ELR (cell line): Measurements from ENCODE around the gene EXOC3L4.
A peak's percentile ranks its signal among the peaks of the same experiment; 100 is the strongest.

Experiments
- DNase-seq: peaks from one replicate; pipeline ENCODE4 v3.0.0-alpha.2; 2015; ENCODE audit warnings: low read depth

The EXOC3L4 gene

DNA sequence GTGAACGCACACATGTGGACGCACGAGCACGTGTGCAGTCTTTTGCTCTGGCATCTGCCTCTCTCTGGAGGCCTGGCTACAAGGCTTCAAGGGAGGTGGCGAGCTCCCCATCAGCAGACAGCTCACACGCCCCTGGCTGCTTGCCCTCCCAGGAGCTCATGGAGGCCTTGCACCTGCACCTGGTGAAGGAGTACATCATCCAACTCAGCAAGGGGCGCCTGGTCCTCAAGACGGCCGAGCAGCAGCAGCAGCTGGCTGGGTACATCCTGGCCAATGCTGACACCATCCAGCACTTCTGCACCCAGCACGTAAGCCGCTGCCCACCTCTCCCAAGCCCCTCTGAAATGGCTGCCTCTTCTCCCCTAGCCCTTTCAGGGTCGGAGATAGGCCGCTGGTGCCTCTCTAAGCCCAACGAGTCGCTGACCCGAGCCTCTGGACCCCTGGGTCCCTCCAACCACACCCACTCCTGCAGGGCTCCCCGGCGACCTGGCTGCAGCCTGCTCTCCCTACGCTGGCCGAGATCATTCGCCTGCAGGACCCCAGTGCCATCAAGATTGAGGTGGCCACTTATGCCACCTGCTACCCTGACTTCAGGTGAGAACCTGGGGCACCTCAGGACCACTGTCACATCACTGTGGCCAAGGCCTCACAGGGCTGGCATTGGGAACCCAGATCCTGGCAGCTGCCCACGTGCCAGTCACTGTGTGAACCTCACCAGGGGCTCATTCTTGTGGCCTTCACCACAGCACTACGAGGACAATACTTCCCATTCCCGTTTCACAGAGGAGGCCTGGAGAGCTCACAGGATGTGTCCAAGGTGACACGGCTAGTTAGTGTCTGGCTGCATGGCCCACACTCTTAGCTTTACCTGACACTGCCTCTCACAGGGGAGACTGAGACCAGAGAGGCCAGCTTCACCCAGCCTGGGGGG is 39.0 kb downstream of the EXOC3L4 start:
- DNase-seq, result no peak

DNA sequence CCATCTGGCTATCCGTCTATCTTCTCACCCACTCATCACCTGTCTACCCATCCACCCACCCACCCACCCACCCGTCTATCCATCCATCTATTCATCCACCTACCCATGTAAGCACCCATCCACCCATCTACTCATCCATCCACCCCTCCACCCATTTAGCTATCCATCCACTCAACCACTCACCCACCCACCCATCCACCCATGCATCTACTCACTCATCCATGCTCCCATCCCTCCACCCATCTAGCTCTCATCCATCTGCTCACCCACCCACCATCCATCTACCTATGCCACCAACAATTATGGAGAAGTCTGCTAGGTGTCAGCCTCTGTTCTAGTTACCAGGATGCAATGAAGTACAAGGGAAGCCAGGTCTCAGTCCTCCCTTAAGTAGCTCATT is 39.9 kb downstream of the EXOC3L4 start:
- no peak for DNase-seq

DNA sequence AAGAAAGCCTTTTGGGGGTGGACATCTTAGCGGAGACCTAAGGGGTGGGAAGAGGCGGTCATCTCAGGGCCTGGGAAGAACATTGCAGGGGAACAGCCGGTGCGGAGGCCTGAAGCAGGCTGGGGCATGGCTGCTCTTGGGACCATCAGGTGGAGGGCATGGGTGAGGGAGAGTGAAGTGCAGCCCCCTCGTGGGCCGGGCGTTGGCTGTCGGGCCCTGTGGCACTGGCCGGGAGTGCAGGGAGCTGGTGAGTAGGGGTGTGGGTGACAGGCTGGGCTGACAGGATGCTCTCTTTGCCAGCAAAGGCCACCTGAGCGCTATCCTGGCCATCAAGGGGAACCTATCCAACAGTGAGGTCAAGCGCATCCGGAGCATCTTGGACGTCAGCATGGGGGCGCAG is 40.4 kb downstream of the EXOC3L4 start:
- DNase-seq, result no peak

DNA sequence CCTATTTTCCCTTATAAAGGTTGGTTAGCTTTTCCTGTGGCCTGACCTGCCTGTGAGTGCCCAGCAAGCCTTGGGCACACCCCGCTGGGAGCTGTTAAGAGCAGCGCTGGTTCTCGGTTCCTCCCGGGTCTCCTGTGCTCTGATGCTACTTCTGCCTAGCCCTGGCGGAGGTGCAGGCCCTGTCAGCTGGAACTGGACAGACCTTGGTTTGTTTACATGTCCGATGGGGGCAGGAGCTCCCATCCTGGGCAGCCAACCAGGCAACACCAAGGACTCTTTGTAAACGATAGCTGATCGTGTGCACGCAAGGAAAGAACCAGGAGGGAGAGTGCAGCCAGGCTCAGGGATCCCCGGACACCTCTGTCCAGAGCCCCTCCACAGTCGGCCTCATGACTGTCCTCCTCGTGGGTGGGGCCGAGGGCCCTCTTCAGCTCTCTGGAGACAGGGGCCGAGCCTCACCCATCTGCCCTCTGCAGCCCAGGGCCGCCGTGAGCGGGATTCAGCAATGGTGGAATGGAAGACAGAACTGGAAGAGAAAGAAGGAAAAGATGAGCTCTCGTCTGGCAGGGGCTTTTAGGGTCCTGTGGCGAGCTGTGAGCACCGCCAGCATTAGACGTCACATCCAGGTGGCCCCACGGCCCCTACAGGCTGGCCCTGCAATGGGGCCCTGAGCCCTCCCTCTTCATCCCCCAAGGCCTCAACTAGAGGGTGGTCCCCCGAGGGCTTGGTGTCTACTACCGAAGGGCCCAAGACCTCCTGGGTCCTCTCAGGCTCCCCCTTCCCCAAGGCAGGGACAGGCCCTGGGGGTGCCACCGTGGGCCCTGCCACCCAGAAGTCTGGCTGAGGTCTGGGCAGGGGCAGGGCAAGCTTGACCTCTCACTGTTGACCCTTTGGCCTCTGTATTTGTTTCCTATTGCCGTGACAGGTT is 41.1 kb downstream of the EXOC3L4 start:
- no peak for DNase-seq

DNA sequence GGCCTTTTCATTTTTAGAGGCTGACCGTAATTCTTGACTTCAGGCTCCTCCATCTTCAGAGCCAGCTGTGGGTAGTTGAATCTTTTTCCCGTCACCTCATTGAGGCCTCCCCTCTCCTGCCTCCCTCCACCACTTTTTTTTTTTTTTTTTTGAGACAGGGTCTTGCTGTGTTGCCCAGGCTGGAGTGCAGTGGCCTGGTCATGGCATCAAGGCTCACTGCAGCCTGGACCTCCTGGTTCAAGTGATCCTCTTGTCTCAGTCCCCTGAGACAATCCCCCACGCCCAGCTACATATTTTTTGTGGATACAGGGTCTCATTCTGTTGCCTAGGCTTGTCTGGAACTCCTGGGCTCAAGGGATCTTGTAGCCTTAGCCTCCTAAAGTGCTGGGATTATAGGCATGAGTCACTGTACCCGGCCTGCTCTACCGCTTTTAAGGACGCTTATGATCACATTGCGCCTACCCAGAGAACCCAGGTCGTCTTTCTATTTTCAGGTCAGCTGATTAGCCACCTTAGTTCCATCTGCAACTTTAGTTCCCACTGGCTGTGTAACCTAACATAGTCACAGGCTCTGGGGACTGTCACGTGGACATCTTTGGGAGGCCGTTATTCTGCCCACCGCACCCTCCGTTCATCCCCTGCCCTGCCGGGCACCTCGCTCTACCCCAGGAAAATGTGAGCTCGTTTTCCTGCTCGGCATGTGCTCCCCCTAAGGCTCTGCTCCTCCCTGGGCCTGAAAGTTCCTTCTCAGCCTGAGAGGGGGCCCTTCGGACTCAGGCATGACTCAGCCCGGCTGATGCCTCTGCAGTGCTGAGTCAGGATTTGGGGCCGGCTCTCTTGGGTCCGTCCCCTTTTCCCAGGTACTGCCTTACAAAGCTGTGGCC is 42.1 kb downstream of the EXOC3L4 start:
- peak; percentile 91 for DNase-seq

DNA sequence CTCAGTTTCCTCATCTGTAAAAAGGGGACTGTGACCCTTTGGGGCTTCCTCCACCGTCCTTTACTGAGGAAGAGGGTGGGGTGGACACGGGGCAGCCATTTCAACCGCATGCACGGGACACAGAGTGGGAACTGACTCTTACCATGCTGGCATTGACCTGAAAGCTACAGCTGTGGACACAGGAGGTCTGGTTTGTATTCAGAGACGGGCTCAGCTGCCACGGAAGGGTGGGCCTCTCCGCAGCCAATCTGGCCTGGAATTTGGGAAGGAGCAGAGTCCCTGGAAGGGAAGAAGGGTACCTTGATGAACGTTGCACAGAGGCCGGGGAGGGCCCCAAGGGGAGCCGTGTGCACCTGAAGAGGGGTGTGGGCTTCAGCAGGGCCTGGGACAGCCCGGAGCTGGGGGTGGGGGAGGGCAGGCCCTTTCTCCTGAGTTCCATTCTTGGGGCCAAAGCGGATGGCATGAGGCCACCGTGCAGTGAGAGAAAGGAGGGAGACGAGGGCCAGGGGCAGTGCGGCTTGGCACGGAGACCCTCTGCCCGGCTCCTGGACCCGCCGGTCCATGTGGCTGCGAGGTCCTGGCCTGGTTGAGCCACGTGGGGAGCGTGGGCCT is 43.3 kb downstream of the EXOC3L4 start:
- DNase-seq, result no peak

DNA sequence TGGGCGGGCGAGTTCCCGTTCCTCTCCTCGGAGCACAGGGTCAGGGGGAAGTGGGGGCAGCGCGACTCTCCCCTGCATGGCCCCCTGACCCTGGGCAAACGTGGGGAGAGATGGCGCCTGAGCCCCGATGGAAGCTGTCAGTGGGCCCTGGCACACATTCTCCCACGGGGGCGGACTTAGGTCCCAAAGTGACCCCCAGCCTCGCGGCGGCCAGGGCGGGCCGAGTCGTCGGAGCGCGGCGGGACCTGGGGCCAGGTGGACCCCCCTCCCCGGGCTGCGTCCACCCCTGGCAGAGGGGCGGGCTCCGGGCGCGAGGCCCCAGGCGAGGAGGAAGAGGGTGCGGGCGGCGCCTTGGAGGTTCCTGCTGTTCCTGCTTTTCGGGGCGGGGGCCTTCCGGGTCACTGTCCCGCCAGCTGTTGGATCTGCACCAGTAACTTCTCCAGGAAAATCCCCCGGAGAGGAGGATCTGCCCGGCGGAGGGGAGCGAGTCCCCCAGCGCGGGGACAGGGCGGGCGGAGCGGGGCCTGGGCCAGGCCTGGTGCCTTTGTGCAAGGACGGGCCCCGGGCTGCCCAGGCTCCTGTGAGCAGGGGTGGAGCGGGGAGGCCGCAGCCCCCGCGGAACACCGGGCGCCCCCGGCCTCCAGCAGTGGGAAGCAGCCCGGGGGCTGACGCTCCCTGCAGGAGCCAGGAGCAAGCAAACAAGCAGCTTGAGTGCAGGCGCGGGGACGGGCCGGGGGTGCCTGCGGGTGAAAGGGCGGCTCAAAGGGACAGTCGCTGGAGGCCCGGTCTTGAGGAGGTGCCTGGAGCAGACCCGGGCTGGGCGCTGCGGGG is 44.0 kb downstream of the EXOC3L4 start:
- no peak for DNase-seq

DNA sequence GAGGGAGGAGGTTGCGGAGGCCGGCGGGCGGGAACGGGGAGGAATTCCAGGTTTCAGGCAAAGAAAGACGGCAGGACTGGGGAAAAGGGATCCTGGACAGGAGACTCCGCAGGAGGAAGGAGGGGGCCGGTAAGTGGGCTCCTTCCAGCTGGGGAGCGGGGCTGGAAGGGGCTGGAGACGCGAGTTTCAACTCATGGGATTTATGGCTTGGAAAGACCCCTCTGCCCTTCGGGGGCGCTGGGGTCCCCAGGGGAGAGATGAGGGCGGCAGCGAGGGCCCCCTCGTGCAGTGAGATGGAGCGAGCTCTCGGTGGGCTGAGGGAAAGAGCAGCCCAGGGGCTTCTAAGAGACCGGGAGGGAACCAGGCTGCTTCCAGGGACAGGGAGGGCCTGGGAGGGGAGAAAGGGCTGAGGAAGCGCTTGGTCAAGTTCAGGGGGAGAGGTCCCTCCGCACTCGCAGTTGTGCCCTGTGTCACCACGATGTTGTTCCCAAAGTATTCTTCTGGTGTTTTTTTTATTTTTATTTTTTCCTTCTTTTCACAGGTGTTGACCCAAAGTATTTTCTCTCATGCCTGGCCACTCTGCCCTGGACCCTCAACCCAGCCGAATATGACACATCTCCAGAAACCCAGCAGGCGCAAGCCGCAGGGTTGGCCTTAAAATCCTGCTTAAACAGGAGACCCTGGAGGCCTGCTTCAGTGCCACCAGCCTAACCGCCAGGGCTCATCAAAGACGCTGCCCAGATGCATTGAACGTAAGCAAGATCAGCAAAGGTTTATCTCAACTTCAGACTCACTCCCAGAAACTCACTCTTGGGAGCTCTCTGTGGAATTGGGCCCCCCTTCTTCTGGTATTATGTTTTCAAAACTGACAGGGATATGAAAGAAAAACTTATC is 44.9 kb downstream of the EXOC3L4 start:
- no peak for DNase-seq

DNA sequence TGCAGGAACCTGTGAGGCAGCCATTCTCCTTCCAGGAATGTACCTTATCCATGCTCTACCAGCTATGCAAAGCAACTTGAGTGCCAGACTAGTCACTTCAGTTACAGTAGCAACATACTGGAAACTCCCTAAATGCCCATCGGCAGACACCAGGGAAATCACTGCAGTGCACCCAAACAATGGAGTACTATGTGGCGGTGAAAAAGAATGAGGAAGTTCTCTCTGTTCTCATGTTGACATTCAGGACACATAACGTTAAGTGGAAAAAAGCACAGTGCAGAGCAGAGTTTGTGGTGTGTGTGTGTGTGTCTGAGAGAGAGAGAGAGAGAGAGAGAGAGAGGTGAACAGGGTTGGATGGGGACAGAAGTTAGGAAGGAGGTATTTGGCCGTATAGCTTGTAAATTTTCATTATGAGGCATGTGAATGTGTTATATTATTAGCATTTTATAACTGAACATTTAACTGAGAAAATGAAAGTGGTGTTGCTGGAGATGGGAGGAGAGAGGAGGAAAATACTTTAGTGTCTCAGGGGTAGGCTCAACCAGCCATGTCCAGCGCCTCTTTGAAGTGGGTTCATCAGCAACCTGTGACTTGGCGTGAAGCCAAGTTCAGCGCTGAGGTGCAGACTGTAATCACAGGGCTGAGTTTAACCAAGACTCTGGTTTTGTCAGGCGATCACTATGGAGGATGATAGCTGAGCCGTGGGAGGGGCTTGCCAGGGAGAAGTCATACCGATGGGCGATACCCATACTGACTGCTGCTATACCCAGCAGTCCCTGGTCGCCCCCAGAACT is 46.0 kb downstream of the EXOC3L4 start:
- no peak for DNase-seq

DNA sequence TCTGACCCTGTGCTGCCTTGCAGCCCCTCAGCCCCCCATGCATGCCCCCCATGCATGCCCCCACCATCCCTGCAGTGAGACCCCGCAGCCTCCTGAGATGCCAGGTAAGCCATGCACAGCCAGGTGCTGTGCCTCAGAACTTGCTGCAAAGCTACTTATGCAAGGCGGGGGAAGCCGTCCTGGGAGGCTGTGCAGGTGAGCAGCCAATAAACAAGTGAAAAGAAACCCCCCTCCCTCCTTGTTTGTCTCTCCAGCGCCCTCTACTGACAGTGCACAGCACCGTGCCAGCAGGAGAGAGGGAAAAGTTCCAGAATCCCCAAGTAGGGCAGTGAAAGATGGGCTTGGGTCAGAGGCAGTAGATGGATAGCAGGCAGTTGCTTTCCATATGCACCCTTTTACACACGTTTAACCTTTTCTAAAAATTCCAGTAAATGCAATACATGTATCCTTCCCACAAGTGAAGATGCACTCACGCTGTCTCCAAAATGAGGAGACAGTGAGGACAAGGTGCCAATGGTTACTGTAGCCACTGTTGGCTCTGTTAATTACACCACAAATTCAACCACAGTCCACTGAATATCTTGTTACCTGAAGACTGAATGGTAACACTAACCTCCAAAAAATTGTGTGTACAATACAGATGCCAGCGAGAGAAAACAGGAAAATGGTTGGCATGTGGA is 46.7 kb downstream of the EXOC3L4 start:
- DNase-seq, result peak; percentile 70

DNA sequence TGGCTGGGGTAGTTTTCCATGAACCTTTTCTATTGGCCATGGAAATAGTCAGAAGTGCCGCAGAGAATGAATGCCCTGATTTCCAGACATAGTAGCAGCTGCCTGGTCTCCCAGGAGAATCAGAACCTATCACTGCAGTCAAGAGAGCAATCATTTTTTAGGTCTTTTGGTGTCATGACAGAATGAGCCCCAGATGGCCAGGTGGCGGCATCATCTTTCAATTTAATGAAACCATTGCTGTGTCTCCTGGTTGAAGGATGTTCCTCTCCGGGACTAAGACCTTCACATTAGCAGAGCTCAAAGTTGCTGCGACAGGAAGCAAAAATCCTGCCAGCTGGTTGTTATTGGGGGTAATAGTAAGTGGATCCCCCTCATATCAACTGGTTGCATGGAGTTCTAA is 47.5 kb downstream of the EXOC3L4 start:
- no peak for DNase-seq

DNA sequence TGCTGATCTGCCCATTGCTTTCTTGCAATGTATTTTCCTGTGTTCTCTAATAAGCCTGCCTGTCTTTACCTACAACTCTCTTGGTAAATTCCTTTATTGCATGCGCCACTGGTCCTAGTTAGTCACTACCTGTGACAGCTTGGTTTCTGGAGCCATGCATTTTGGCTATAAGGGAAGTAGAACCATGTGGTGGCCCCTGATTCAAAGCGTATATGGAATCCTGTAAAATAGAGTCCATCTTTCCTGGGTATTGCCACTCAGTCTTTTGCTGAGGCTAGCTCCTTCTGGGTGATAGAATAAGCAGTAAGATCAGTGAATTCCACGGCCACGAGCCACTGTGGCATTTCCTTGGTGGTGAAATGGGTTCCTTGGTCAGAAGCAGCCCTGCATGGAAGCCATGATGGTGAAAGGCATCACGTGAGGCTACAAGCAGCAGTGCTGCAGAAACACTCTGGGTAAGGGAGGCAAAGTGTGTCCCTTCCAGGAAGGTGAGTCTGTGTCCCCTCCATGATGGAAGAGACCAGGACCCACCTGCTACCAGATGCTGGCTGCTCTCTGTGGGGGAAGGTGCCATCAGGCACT is 48.3 kb downstream of the EXOC3L4 start:
- DNase-seq, result peak; percentile 33

DNA sequence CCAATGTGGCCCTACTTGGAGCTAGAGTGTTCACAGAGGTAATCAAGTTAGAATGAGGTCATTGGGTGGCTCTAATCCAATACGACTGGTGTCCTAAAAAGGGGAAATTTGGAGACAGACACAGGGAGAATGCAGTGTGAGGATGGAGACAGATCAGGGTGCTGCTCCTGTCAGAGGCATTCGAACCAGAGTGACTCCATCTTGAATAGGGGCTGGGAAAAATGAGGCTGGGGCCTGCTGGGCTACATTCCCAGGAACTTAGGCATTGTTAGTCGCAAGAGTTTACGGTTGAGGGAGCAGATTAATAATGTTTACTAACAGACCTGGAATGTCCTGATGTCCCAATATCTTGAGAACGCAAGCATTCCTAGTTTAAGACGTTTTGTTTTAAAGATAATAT is 49.0 kb downstream of the EXOC3L4 start:
- DNase-seq, result peak; percentile 91

DNA sequence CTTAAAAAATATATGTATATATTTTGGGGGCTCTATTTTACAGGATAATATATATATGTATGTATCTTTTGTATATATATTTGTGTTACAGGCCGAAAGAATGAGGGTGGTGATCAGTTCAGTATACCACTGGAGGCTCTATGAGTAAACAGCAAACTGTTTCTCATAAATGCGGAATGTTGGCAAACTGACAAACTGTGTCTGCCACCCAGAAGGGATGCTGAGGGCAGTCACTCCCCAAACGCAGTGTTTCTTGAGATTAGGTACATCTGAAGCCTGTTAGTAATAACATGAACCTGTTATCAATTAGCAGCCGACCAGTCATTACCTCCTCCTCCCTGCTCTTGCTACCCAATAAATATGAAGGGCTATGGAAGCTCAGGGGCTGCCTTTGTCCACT is 49.6 kb downstream of the EXOC3L4 start:
- peak; percentile 95 for DNase-seq

DNA sequence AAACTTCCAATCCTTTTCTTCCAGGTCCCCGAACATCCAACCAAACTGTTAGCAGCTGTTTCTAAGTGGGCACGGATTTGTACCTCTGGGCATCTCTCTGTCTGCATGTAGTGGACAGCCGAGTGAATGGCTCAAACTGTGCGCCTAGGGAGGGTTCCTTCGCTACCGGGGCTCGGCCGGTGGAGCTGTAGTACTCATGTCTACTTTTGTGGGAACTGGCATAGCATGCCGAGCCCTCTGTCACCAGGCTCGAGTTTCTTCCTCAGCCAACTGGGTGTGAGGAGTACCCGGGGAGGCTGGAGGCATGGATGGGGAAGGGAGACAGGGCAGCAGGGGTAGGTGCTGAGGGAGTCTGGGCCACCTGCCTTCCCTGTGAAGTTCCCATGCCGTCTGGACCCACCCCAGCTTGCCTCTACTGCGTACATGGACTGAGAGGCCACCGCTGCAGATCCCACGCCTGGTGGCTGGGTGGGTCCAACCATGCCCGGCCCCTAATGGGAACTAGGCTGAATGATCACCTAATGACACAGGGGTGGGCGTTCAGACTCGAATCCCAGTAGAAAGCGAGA is 51.7 kb downstream of the EXOC3L4 start:
- no peak for DNase-seq

DNA sequence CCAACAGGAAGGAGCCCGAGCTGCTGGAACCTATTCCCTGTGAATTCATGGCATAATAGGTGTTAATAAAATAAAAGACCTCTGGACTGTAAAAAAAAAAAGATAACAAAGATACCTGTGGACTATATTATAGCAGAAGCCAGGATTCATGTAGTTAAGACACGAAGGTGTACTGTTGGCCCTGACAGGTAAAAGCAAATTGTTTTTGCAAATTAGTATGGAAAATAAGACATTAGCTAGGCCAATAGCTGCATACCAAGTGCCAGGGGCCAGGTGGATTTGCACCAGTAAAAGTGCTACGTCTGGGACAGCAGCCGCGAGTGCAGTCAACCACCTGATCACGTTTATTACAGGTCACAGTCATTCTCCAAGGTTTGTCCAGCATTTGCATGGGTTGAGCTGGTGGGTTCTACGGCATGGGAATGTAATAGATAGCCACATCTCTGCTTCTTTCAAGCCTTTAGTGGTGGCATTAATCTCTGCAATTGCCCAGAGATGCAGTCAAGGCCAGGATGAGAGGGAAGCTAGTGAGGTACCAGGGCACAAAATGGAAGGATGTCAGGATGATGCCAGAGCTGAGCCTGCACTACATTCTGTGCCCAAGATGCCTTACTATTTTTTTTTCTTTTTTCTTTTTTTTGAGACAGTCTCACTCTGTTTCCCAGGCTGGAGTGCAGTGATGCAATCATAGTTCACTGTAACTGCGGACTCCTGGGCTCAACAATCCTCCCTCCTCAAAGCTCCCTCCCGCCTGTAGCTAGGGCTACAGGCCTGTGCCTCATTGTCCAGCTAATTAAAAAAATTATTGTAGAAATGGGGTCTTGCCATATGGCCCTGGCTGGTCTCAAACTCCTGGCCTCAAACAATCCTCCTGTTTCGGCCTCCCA is 55.1 kb downstream of the EXOC3L4 start:
- no peak for DNase-seq
